NCI-H82 (cell line): ENCODE results near the gene ABRAXAS1.

Experiments
- DNase-seq: peaks from one replicate; lab custom pipeline; 2025; lab: John Stamatoyannopoulos, UW

The ABRAXAS1 gene

DNA sequence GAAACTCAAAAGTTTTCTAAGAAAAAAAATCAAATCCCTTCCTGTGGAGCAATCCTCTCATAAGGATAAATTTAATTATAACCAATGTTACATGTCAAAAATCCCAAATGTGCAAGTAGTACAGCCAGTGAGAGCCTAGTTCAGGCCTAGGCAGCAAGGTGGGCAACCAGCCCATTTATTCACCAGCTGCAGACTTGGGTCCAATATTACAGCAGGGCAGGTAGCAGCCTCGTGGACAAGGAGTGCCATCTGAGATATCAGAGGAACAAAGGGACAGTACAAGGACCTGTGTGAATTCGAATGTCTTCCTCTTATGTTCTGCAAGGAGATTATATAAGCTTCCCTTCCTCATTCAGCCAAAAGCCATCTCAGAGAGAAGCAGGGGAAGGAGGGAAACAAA lies 35.9 kb downstream of the ABRAXAS1 start:
- no peak for DNase-seq

DNA sequence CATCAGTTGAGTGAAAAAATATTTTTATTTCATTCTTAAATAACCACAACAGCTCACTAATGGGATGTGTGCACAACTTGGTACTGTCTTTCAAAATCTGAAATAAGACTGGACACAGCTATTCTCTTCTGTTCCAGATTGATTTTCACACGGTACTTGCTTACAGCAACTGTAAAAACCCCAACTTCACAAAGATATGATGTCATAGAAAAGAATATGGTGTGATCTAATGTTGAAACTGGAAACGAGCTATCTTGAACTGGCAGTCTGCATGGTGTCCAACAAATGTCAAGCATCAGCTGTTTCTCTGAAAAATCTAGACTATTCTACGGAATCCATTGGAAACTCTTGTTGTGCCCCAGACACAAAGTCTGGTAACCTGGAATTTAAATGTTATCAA lies 44.0 kb downstream of the ABRAXAS1 start:
- no peak for DNase-seq

DNA sequence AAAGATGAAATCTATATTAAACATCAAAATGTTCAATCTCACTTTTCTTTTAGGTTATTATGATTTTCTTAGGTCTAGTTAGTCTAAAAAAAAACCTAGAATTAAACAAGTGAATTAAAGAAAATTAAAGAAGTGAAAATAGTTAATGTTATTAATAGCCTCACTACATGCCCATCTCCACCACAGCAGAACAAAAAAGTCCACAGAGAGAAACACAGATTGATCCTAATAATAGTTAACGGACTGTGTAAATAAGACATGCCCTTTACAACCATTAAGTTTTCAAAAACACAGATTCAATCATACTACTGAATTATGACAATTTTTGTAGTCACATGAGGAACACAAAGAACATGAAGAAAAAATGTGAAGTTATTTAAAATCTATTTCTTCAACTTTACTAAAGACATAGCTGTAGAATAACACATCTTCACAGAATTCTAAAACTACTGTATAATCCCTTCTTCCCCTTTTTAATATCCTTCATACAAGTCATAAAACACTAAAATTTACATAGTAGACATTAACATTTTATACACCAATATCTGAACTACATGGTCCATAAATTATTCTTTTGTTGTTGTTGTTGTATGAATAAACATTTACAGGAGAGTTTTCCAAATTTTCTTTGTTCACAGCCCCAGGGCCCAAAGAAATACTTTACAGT lies 44.6 kb downstream of the ABRAXAS1 start:
- DNase-seq: no peak

DNA sequence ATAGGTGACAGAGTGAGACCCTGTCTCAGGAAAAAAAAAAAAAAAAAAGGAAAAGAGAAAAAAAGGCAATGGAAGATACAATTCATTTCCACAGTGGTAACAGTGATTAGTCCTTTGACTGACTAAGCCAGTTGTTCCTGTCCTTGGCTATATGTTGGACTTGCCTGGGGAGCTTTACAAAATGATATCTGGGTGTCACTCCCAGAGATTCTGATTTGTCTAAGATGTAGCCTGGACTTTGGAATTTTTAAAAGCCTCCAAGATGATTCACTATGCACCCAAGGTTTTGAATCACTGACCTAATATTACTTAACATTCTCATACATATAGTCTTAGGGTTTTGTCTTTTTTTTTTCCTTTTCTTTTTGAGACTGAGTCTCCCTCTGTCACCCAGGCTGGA lies 46.2 kb downstream of the ABRAXAS1 start:
- no peak for DNase-seq

DNA sequence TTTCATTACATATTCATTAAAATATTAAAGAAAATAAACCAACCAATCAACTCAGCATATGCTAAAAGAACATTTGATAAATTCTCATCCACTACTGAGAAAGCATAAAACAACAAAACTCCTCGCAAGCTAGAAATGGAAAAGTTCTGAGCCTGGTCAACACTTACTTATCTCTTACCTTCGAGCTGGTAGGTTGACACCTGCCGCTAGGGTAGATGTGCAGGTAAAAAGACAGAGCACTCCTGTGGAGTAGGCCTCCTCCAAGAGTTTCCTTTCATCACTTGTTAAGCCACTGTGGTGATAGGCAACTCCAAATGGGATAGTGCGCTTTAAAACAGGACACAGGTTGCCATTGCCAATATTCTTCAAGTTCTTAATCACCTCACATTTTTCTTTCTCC lies 48.2 kb downstream of the ABRAXAS1 start:
- DNase-seq: no peak

DNA sequence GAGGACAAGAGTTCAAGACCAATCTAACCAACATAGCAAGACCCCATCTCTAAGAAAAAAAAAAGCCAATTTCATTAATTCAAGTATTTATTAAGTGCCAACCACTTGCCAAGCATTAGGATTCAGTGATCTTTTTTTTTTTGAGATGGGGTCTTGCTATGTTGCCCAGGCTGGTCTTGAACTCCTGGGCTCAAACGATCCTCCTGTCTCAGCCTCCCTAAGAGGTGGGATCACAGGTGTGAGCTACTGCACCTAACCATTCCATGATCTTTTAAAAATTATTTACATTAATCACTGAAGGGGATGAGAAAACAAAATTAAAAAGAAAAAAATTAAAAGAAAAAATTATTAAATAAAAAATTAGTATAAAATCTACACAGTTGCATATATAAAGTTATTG lies 53.7 kb downstream of the ABRAXAS1 start:
- no peak for DNase-seq

DNA sequence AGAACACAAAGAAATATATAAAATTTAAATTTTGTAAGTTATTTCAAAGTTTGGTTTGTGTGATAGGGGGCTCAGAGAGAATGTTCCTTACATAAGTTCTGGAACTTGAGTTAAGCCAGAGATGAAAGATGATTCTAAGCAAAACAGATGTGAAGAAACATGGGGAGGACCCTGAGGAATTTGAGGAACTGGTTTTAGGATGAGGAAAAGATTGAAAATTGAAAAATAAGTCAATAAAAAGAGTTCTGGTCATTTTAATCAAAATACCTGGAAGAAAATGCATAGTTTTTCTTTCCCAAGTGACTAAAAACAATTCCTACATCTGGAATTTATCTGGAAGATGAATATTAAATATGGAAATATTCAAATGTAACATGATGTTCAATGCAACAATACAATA lies 66.7 kb downstream of the ABRAXAS1 start:
- DNase-seq: no peak

DNA sequence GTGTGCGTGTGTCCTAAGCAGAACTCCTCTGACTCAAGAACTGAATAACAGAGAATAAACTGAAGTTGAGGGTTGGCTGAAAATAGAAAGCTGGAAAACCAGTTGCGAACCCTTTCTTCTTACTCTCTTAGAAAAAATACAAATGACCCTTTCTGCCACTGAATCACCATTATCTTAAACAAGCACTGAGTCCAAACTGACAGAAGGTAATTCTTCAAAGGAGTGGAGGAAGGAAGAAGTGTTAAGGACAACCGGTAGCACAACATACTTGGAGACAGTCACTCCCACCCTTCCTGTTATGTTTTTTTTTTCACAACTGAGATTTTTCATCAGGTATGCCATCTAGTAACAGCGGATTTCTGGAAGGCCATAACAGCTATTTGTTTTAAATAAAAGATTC lies 67.3 kb downstream of the ABRAXAS1 start:
- DNase-seq: no peak

DNA sequence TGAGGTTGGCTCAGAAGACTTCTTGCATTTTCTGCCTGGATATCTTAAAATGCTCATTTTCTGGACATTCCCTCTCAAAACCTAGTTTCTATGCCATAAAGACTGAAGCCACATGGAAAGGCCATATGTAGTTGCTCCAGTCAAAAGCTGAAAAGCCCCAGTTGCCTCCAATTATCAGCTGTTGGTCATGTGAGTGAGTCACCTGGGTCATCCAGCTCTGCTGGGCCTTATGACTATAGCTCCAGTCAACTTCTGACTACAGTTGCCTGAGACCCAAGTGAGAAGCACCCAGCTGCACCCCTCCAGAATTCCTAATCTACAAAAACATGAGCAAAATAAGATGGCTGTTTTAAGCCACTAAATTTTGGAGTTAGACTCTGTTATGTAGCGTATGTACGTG lies 71.2 kb downstream of the ABRAXAS1 start:
- no peak for DNase-seq
